HG02981 (cell line): Measurements from ENCODE around the gene INO80B.
"Not testable (repeated sequence)": the region's sequence is repeated elsewhere in the genome, so short reads cannot be mapped to it uniquely, and the experiment has no call there.

ENCODE experiments used
- ATAC-seq: cut with Tn5 transposase; IDR thresholded peaks from one replicate; pipeline ENCODE4 v1.9.1; 2021; ENCODE audit warnings: mild to moderate bottlenecking, moderate library complexity; ENCODE audit not compliant: unreplicated experiment

Gene INO80B

DNA sequence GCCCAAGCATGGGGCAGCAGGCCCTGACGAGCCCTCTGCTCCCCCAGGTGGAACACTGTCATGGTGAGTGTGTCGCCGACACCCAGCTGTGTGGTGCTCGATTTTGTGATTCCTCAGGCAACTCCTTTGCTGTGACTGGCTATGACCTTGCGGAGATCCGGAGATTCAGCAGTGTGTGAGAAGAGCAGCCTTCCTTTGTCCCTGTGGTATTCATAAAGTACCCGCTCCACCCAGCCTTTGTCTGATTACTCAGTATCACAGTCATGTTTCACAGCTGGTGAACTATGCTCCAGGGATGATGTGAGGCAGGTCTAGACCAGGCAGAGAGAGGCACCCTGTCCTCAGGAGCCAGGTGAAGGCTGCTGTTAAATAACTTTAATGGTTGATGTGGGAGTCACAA lies 29.4 kb upstream of the INO80B start:
- ATAC-seq: no peak

- ATAC-seq: no peak
Measured at GRCh38 chr2:74426181-74426758, 28.6 kb upstream of the INO80B start.

GRCh38 chr2:74427551-74427950 lies 27.3 kb upstream of the INO80B start:
- no peak for ATAC-seq

GRCh38 chr2:74428675-74429074 lies 26.2 kb upstream of the INO80B start:
- ATAC-seq: no peak

GRCh38 chr2:74429487-74430451 lies 25.1 kb upstream of the INO80B start:
- no peak for ATAC-seq

DNA sequence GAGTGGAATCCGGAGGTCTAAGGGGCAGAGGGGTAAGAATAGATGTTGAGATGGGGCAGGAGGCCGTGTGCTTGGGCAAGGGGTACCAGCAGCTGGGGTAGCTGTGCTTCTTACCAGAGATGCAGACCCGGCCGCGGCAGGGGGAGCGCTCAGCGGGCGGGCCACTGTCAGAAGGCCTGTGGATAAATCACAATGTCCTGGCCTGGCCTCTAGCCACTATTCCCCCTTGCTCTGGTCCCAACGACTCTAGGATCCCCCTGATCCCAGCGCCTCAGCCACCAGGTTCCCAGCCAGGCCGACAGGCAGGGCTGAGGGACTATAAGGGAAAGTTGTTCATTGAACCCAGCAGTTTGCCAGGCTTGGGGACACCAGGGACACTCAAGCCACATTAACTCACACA lies 24.4 kb upstream of the INO80B start:
- no peak for ATAC-seq

- no peak for ATAC-seq
Measured at GRCh38 chr2:74436111-74436805, 18.6 kb upstream of the INO80B start.

GRCh38 chr2:74436848-74437695 lies 17.8 kb upstream of the INO80B start:
- no peak for ATAC-seq

DNA sequence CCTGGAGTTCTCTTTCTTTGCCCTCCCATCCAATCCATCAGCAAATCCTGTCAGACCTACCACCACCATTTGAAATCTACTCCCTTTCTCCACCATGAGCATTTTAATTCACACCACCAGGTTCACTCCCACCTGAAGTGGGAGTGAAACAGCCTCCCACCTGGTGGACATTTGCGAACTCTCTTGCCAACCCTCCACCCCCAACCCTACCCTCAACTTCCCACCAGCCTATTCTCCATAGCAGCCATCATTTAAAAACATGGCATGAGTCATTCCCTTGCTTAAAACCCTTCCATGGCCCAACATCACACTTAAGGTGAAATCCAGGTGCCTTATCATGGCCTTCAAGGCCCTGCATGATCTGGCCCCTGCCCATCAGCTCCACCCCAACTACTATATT lies 16.6 kb upstream of the INO80B start:
- ATAC-seq: no peak

- ATAC-seq: no peak
Measured at GRCh38 chr2:74439373-74439772, 15.5 kb upstream of the INO80B start.

DNA sequence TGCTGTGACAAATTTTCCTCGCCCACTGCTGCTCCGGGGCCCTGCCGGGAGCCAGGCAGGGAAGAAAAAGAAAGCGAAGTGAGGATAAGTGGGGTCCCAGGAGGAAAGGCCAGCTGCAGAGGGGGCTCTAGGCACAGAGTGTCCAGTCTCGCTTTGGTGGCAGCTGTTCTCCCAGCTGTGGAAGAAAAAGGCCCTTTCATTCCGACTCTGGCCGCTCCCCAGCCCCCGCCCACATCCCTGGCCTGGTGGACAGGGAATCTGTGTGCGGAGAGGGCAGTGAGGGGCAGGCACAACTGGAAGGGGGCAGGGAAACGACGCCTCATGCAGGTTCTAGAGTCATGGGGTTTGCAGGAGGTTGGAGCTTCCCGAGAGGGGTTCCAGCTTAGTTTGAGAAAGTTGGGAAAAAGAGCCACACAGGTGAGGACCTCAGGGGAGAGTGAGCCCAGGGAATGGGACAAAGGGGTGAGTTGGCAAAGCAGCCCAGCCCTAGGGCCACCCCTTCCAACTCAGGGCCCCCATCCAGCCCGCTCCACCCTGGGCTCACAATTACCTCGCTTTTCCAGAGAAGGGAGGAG lies 15.0 kb upstream of the INO80B start:
- ATAC-seq: no peak

GRCh38 chr2:74440378-74441169 lies 14.3 kb upstream of the INO80B start:
- peak; percentile 82 for ATAC-seq

DNA sequence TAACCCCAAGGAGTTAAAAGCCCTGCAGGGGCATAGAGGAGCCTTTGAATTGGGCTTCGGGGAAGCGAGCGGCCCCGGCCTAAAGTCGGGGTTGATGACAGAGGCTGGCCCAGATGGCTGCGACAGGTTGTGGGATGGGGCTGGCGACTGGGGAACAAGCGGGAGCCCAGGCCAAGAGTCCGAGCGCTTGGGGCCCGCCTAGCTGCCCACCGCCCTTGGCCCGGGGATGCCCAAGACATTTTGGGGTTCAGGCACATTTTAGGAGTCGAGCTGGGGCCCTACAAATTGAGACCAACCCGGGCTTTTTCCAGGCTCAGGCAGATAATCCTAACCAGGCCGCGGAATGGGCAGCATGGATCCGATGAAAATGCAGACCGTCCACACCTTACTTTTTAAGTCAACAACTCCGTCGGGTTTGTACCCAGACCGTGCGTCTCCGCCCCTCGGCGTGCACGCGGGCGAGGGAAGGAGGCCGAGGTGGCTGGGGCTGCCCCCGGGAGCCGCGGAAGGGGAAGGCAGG lies 13.7 kb upstream of the INO80B start:
- ATAC-seq: no peak

DNA sequence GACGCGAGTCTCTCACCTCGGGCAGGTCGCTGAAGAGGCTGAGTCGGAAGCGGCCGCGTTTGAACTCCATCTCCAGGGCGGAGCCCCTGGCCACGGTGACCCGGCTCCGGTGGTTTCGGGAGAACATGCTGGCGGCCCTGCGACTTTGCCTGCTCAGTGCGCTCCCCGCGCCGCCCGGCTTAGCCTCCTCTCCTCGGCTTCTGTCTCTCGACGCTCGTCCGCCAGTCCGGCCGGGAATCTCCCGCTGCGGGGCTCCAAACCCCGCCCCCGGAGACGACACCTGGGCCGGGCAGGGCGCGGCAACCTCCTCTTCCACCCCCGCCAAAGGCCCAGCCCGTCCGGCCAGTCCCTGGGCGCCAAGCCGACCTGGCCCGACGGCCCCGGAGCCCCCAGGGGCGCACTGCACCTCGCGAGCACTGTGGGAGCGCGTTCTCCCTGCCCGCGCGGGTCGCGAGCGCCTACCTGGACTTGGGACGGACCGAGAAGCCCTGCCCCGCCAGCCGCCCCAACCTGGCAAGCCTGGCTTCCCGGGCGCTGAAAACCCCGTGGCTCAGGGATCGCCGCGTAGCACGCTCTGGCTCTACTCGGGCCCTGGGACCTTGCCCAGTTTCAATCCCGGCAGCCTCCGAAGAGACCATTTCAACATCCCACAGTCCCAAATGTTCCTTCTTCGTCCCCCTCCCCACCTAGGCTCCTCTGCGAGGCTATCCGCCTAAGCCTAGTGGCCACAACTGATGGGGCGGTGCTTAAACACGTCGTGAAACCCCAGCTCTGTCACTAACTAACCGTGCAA lies 13.0 kb upstream of the INO80B start, which contains the start of gene RTKN:
TSS of gene RTKN (minus strand) at position 248 of the 793 bp plus-strand sequence. CDS start at position 127, 121 bp downstream.
- peak; percentile 35 for ATAC-seq

DNA sequence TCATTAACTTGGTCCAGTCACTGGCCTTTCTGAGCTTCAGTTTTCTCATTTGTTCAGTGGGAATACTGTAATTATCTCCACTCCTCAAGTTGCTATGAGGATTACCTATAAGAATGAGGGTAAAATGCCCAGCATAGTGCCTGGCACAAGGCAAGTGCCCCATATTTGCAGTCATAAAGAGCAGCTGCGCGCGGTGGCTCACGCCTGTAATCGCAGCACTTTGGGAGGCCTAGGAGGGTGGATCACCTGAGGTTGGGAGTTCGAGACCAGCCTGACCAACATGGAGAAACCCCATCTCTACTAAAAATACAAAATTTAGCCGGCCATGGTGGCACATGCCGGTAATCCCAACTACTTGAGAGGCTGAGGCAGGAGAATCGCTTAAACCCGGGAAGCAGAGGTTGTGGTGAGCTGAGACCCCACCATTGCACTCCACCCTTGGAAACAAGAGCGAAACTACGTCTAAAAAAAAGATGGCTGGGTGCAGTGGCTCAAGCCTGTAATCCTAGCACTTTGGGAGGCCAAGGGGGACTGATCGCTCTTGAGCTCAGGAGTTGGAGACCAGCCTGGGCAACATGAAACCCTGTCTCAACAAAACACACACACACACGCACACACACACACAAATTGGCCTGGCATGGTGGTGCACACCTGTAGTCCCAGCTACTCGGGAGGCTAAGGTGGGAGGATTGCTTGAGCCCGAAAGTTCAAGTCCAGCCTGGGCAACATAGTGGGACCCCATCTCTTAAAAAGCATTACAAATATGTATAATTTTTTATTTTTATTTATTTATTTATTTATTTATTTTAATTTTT lies 12.2 kb upstream of the INO80B start:
- not testable (repeated sequence) for ATAC-seq

DNA sequence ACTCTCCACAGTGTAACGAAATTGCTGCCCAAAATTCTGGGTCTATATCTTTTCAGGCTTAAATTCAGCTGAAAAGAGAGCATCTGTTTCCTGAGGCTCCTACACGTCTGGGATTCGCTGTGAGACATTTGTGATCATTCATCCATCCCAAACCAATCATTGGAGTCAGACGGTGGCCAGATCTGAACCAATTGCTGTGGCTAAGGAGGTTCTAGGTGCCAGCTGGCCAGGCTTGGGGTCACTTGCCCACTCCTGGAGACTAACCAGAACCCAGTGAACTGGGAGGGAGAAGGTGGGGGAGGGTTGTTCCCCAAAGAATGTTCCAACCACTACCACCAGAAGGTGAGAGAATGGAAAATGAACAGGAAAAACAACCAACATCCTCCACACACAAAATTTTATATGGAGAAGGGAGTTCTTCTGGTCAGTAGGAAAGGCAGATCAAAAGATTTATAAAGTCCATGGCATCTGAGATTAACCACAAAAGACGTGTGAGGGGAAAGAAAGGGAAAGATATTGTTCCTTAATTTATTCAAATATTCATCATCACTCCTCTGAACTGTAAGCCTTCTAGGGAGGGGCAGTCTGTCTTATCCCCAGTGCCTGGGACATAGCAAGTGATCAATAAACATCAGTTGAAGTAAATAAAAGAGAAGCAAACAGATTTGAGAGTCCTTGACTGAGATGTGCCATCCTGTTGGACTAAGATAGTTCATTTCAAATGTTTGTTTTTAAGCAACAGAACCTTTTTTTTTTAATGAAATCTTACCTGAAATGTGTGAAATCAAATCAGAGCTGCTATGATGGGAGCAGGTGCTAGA lies 10.2 kb upstream of the INO80B start:
- ATAC-seq: no peak
